Activated T-helper 1 cell treated with anti-CD3 and anti-CD28 coated beads, Interleukin-12 subunit alpha, Interleukin-12 subunit beta, Interleukin-2, Interleukin-4 antibody, amounts not matched to agents 30 ng/mL and 10 ng/mL and 1 ng/mL, durations not matched to agents 14 hours and 24 hours and 36 hours (primary cell): Measurements from ENCODE around the gene AKAP14. TPM values are rescaled to one million over a fixed set of nuclear protein-coding genes. Genes with fewer than 3 reads are reported as not detected.
A peak's percentile ranks its signal among the peaks of the same experiment; 100 is the strongest.
"Not testable (repeated sequence)": the region's sequence is repeated elsewhere in the genome, so short reads cannot be mapped to it uniquely, and the experiment has no call there.

Experiments used
- DNase-seq: peaks from one replicate; pipeline ENCODE4 v3.0.0; 2021; ENCODE audit warnings: low spot score
- H3K27ac Mint-ChIP-seq: one replicate; pipeline ENCODE4 v1.8.0; 2021; ENCODE audit warnings: mild to moderate bottlenecking, mixed read lengths
- H3K27me3 Mint-ChIP-seq: one replicate; pipeline ENCODE4 v1.8.0; 2022; ENCODE audit warnings: mild to moderate bottlenecking, moderate library complexity, mixed read lengths; ENCODE audit not compliant: insufficient read depth
- H3K36me3 Mint-ChIP-seq: one replicate; pipeline ENCODE4 v1.8.0; 2021; ENCODE audit warnings: low read depth, mixed read lengths
- H3K4me1 Mint-ChIP-seq: one replicate; pipeline ENCODE4 v1.8.0; 2021; ENCODE audit warnings: low read depth, mixed read lengths
- H3K4me3 Mint-ChIP-seq: one replicate; pipeline ENCODE4 v1.8.0; 2021; ENCODE audit warnings: mild to moderate bottlenecking, moderate library complexity, mixed read lengths
- H3K9me3 Mint-ChIP-seq: one replicate; pipeline ENCODE4 v1.8.0; 2021; ENCODE audit warnings: mixed read lengths
- intact Hi-C: fragments of 100-400 bp; cut with micrococcal nuclease; formaldehyde crosslinking; loops from one replicate; pipeline ENCODE4 v1.15.1; 2024
- total RNA-seq: library from RNA; stranded (reverse); gene quantifications from 2 replicates; pipeline ENCODE4 v1.2.3, GENCODE V29; 2022

AKAP14 gene
- total RNA-seq, 1 donor from 2014 or later = not detected

- H3K27me3 Mint-ChIP-seq = no peaks in the 10 kb centered on the region
- peak overlapping the region; percentile 97 for H3K27ac Mint-ChIP-seq
- H3K36me3 Mint-ChIP-seq = peaks cover 4% of the 10 kb centered on the region
- no peaks in the 10 kb centered on the region for H3K9me3 Mint-ChIP-seq
- H3K4me1 Mint-ChIP-seq = peaks cover 16% of the 10 kb centered on the region
- intact Hi-C loops = loop anchor here (1.0 to 10.0 kb wide), 8 partner anchors 71 to 708 kb away; partner anchors contain the start of genes NKRF, PGRMC1, RPL39 and SLC25A5
- H3K4me3 Mint-ChIP-seq = peak overlapping the region; percentile 93
- DNase-seq = no peak
Observed at GRCh38 chrX:119942831-119943184, 47.1 kb downstream of the AKAP14 start.

- H3K36me3 Mint-ChIP-seq = peaks cover 4% of the 10 kb centered on the region
- H3K9me3 Mint-ChIP-seq = no peaks in the 10 kb centered on the region
- peak; percentile 78 for DNase-seq
- peak within 1 kb of the TSS; percentile 93 for H3K4me3 Mint-ChIP-seq
- H3K27ac Mint-ChIP-seq = peak within 1 kb of the TSS; percentile 97
- intact Hi-C loops = loop anchor here (1.0 to 10.0 kb wide), 8 partner anchors 71 to 709 kb away; partner anchors contain the start of genes NKRF, PGRMC1, RPL39 and SLC25A5
- H3K4me1 Mint-ChIP-seq = peaks cover 16% of the 10 kb centered on the region
- H3K27me3 Mint-ChIP-seq = peaks cover 2% of the 10 kb centered on the region
Observed at GRCh38 chrX:119943185-119943988, 47.7 kb downstream of the AKAP14 start, which contains the start of gene NKAP. Gene NKAP, minus strand, starts transcription at chrX:119943751. Its CDS starts 146 bp downstream, at chrX:119943605.

- DNase-seq = no peak
- intact Hi-C loops = loop anchor here (10.0 kb wide), 1 partner anchor 711 kb away; the partner anchor contains the start of gene PGRMC1
- H3K9me3 Mint-ChIP-seq = no peaks in the 10 kb centered on the region
- H3K27me3 Mint-ChIP-seq = peaks cover 10% of the 10 kb centered on the region
- H3K4me3 Mint-ChIP-seq = no peak overlapping the region
- peaks cover 4% of the 10 kb centered on the region for H3K36me3 Mint-ChIP-seq
- no peak overlapping the region for H3K27ac Mint-ChIP-seq
- H3K4me1 Mint-ChIP-seq = peaks cover 16% of the 10 kb centered on the region
Observed at GRCh38 chrX:119945481-119945880, 49.8 kb downstream of the AKAP14 start.

GRCh38 chrX:119948381-119948780, 52.7 kb downstream of the AKAP14 start:
- H3K4me1 Mint-ChIP-seq = no peaks in the 10 kb centered on the region
- intact Hi-C loops = loop anchor here (10.0 kb wide), 1 partner anchor 714 kb away; the partner anchor contains the start of gene PGRMC1
- DNase-seq = no peak
- peaks cover 15% of the 10 kb centered on the region for H3K27me3 Mint-ChIP-seq
- no peak overlapping the region for H3K27ac Mint-ChIP-seq
- no peak overlapping the region for H3K4me3 Mint-ChIP-seq
- H3K9me3 Mint-ChIP-seq = no peaks in the 10 kb centered on the region
- H3K36me3 Mint-ChIP-seq = no peaks in the 10 kb centered on the region

GRCh38 chrX:119954374-119954773, 58.7 kb downstream of the AKAP14 start:
- no peaks in the 10 kb centered on the region for H3K36me3 Mint-ChIP-seq
- H3K27me3 Mint-ChIP-seq = peaks cover 30% of the 10 kb centered on the region
- intact Hi-C loops = no loop called here
- no peak overlapping the region for H3K4me3 Mint-ChIP-seq
- H3K9me3 Mint-ChIP-seq = no peaks in the 10 kb centered on the region
- peaks cover 15% of the 10 kb centered on the region for H3K4me1 Mint-ChIP-seq
- H3K27ac Mint-ChIP-seq = no peak overlapping the region
- DNase-seq = no peak

GRCh38 chrX:119955807-119956570, 60.3 kb downstream of the AKAP14 start:
- peaks cover 30% of the 10 kb centered on the region for H3K27me3 Mint-ChIP-seq
- intact Hi-C loops = not testable (repeated sequence)
- H3K4me3 Mint-ChIP-seq = peak overlapping the region; percentile 30

GRCh38 chrX:119960625-119961024, 64.9 kb downstream of the AKAP14 start:
- DNase-seq = no peak
- H3K27me3 Mint-ChIP-seq = peaks cover 22% of the 10 kb centered on the region
- intact Hi-C loops = no loop called here
- no peaks in the 10 kb centered on the region for H3K9me3 Mint-ChIP-seq
- H3K4me1 Mint-ChIP-seq = peaks cover 9% of the 10 kb centered on the region
- no peaks in the 10 kb centered on the region for H3K36me3 Mint-ChIP-seq
- H3K4me3 Mint-ChIP-seq = no peak overlapping the region
- no peak overlapping the region for H3K27ac Mint-ChIP-seq

More at GRCh38 chrX:119955807-119956570, 60.3 kb downstream of the AKAP14 start:
- H3K4me1 Mint-ChIP-seq = peaks cover 15% of the 10 kb centered on the region
- not testable (repeated sequence) for H3K36me3 Mint-ChIP-seq, H3K27ac Mint-ChIP-seq, H3K9me3 Mint-ChIP-seq
- peak; percentile 50 for DNase-seq

- H3K27ac Mint-ChIP-seq, H3K36me3 Mint-ChIP-seq, H3K9me3 Mint-ChIP-seq, intact Hi-C loops, H3K4me1 Mint-ChIP-seq, DNase-seq, H3K4me3 Mint-ChIP-seq: not testable (repeated sequence)
- H3K27me3 Mint-ChIP-seq = peaks cover 13% of the 10 kb centered on the region
Observed at GRCh38 chrX:119966837-119967236, 71.1 kb downstream of the AKAP14 start.

Other genes with a start within 250 kb of the AKAP14 start
- gene SEPTIN6, start 202.7 kb upstream of the AKAP14 start, total RNA-seq = 159 and 172 TPM in 2 replicates
- gene SOWAHD, start 137.3 kb upstream of the AKAP14 start, total RNA-seq = 0.21 and 0.34 TPM in 2 replicates
- 1,853 and 1,912 TPM in 2 replicates for gene RPL39, start 104.3 kb upstream of the AKAP14 start, total RNA-seq
- gene UPF3B, start 42.9 kb upstream of the AKAP14 start, total RNA-seq = 11.0 and 13.0 TPM in 2 replicates
- gene RNF113A, start 24.2 kb upstream of the AKAP14 start, total RNA-seq = 28.8 and 29.7 TPM in 2 replicates
- 71.2 and 72.8 TPM in 2 replicates for gene NDUFA1, start 24.1 kb upstream of the AKAP14 start, total RNA-seq
- gene NKAP, start 47.9 kb downstream of the AKAP14 start, total RNA-seq = 9.4 and 10.1 TPM in 2 replicates
- not detected in 2 replicates for gene RHOXF2B, start 181.8 kb downstream of the AKAP14 start, total RNA-seq
- gene RHOXF1, start 220.0 kb downstream of the AKAP14 start, total RNA-seq = not detected in 2 replicates